Measurements from ENCODE around the gene BOK. TPM values are rescaled to one million over a fixed set of nuclear protein-coding genes. Genes with fewer than 3 reads are reported as not detected.

BOK gene
- total RNA-seq, 1 donor from 2014 or later = 13.8 TPM

DNA sequence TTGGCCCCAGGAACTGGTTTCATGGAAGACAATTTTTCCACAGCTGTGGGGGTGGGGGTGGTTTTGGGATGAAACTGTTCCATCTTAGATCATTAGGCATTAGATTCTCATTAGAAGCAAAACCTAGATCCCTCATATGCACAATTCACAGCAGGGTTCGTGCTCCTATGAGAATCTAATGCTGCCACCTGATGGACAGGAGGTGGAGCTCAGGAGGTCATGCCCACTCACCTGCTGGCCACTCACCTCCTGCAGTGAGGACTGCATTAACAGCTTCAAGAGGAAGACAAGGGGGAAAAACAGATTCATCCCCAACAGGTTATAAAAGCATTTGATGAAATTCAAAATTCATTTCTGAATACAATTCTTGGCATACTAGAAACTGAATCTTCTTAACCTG is 39.9 kb downstream of the BOK start:
- no peak for DNase-seq
- Mint-ChIP-seq H3K4me1 (ENCODE audit: low read depth, unreplicated experiment) (peaks cover 11% of the 10 kb centered on the region), H3K4me3 (ENCODE audit: unreplicated experiment) (no peak overlapping the region), H3K27me3 (ENCODE audit: unreplicated experiment) (peaks cover 2% of the 10 kb centered on the region), H3K36me3 (ENCODE audit: unreplicated experiment) (peaks cover 5% of the 10 kb centered on the region), H3K9me3 (ENCODE audit: unreplicated experiment) (peaks cover 4% of the 10 kb centered on the region), H3K27ac (ENCODE audit: unreplicated experiment) (no peak overlapping the region)
- TF ChIP-seq, protein P1, sequence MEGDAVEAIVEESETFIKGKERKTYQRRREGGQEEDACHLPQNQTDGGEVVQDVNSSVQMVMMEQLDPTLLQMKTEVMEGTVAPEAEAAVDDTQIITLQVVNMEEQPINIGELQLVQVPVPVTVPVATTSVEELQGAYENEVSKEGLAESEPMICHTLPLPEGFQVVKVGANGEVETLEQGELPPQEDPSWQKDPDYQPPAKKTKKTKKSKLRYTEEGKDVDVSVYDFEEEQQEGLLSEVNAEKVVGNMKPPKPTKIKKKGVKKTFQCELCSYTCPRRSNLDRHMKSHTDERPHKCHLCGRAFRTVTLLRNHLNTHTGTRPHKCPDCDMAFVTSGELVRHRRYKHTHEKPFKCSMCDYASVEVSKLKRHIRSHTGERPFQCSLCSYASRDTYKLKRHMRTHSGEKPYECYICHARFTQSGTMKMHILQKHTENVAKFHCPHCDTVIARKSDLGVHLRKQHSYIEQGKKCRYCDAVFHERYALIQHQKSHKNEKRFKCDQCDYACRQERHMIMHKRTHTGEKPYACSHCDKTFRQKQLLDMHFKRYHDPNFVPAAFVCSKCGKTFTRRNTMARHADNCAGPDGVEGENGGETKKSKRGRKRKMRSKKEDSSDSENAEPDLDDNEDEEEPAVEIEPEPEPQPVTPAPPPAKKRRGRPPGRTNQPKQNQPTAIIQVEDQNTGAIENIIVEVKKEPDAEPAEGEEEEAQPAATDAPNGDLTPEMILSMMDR (IDR thresholded peaks at IDR 0.05; ENCODE audit: partially characterized antibody, unreplicated experiment) = no peak

DNA sequence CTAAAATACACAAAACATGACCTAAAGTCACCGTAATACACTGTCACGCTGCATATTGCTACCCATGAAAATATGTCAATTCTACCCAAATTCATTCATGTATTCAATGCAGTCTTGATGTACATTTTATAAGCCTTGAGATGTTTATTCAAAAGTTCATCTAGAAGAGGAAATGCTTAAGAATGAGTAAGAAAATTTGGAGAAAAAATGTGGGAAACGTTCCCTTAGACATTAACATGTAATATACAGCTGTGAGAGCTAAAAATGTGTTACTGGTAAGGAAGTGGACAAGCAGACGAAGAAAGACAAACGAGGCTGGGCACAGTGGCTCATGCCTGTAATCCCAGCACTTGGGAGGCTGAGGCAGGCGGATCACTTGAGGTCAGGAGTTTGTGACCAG is 41.1 kb downstream of the BOK start:
- Mint-ChIP-seq H3K4me1 (ENCODE audit: low read depth, unreplicated experiment) (peaks cover 11% of the 10 kb centered on the region), H3K9me3 (ENCODE audit: unreplicated experiment) (peaks cover 5% of the 10 kb centered on the region), H3K27me3 (ENCODE audit: unreplicated experiment) (peaks cover 2% of the 10 kb centered on the region), H3K4me3 (ENCODE audit: unreplicated experiment) (no peak overlapping the region), H3K36me3 (ENCODE audit: unreplicated experiment) (peaks cover 5% of the 10 kb centered on the region), H3K27ac (ENCODE audit: unreplicated experiment) (no peak overlapping the region)
- TF ChIP-seq, protein P1 (IDR thresholded peaks at IDR 0.05; ENCODE audit: partially characterized antibody, unreplicated experiment) = no peak
- DNase-seq = no peak

DNA sequence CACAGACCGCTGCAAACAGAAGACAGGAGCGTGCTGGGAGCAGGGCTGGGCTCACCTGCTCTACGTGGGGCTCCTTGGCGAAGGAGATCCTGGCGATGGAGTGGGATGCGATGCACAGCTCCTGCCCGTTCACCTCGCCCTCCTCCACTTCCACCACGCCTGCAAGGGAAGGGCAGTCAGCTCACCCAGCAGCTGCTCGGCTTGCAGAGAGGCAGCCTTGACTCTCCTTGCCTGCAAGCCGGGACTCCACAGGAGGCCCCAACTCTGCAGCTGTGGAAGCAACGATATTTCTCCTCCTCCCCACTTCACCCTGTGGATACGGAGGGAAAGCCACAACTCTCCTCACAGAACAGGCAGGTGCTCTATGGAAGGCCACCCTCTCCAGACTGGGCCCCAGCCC is 43.3 kb downstream of the BOK start:
- Mint-ChIP-seq H3K27me3 (ENCODE audit: unreplicated experiment) (peaks cover 2% of the 10 kb centered on the region), H3K27ac (ENCODE audit: unreplicated experiment) (no peak overlapping the region), H3K4me3 (ENCODE audit: unreplicated experiment) (no peak overlapping the region), H3K36me3 (ENCODE audit: unreplicated experiment) (peaks cover 5% of the 10 kb centered on the region), H3K4me1 (ENCODE audit: low read depth, unreplicated experiment) (peaks cover 11% of the 10 kb centered on the region), H3K9me3 (ENCODE audit: unreplicated experiment) (peaks cover 4% of the 10 kb centered on the region)
- TF ChIP-seq, protein P1 (IDR thresholded peaks at IDR 0.05; ENCODE audit: partially characterized antibody, unreplicated experiment) = no peak
- DNase-seq = no peak

DNA sequence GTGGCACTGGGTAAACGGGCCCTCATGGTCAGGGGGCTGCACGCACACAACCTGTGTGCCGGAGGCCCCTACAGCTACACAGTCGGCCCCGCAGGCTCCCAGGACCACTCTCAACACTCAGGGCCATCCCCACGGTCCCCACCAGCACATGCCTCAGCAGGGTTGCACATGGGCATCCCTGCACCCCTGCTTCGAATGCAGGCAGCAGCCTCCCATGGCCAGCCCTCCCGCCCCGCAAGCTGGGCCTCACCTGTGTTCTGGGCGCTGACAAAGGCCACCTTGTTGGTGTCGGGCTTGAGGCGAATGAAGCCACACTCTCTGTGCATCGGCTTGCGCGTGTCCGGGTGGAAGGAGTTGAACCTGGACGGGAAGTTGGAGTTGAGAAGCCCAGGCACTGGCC is 44.2 kb downstream of the BOK start:
- H3K27me3 Mint-ChIP-seq (ENCODE audit: unreplicated experiment) = peaks cover 2% of the 10 kb centered on the region
- H3K9me3 Mint-ChIP-seq (ENCODE audit: unreplicated experiment) = peaks cover 4% of the 10 kb centered on the region
- peaks cover 5% of the 10 kb centered on the region for H3K36me3 Mint-ChIP-seq (ENCODE audit: unreplicated experiment)
- no peak overlapping the region for H3K27ac Mint-ChIP-seq (ENCODE audit: unreplicated experiment)
- peaks cover 6% of the 10 kb centered on the region for H3K4me1 Mint-ChIP-seq (ENCODE audit: low read depth, unreplicated experiment)
- no peak overlapping the region for H3K4me3 Mint-ChIP-seq (ENCODE audit: unreplicated experiment)
- DNase-seq = no peak
- TF ChIP-seq, protein P1 (IDR thresholded peaks at IDR 0.05; ENCODE audit: partially characterized antibody, unreplicated experiment) = no peak

DNA sequence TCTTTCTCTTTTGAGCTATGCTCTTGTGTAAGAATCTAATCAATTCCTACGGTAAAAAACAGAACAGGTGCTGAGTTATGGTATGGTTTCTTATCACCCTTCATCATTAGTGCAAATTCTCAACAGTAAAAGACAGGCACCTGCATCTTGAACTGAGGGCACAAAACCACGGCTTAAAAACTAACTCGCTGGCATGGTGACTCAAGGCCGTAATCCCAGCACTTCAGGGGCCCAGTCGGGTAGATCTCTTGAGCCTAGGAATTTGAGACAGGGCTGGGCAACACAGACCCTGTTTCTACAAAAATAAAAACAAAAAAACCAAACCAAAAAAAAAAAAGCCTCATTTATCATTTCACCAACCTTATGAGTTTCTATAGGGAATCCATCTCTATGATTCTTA is 45.1 kb downstream of the BOK start:
- H3K27ac Mint-ChIP-seq (ENCODE audit: unreplicated experiment) = no peak overlapping the region
- peaks cover 2% of the 10 kb centered on the region for H3K27me3 Mint-ChIP-seq (ENCODE audit: unreplicated experiment)
- H3K9me3 Mint-ChIP-seq (ENCODE audit: unreplicated experiment) = peaks cover 4% of the 10 kb centered on the region
- H3K36me3 Mint-ChIP-seq (ENCODE audit: unreplicated experiment) = peaks cover 5% of the 10 kb centered on the region
- TF ChIP-seq, protein P1 (IDR thresholded peaks at IDR 0.05; ENCODE audit: partially characterized antibody, unreplicated experiment) = no peak
- no peak overlapping the region for H3K4me3 Mint-ChIP-seq (ENCODE audit: unreplicated experiment)
- DNase-seq = no peak
- no peaks in the 10 kb centered on the region for H3K4me1 Mint-ChIP-seq (ENCODE audit: low read depth, unreplicated experiment)
